Endothelial cell of hepatic sinusoid (primary cell): ENCODE measurements around the gene SLC6A12.

Source experiments
- in situ Hi-C: cut with HindIII; loops from 2 replicates; pipeline ENCODE4 v1.10.0; 2017; ENCODE audit warnings: low sequenced_read_pairs

The SLC6A12 gene

DNA sequence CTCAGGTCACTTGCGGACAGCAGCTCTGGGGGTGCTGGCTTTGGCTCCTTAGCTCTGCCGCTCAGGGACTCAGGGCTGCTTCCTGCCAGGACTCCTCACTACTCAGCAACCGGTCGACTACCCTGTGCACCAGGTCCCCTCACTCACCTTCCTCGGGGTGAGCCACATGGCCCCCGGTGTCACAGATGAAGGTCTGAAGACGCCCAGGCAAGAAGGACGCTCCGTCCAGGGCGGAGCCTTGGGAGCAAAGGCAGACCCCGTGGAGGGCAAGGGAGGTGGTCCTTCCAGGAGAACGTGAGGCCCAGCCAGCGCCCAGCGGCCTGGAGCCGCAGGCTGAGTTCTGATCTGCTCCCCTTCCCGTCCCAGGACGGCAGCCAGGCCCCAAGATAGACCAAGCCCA lies 32.0 kb downstream of the SLC6A12 start:
- in situ Hi-C loops, result no loop called here

DNA sequence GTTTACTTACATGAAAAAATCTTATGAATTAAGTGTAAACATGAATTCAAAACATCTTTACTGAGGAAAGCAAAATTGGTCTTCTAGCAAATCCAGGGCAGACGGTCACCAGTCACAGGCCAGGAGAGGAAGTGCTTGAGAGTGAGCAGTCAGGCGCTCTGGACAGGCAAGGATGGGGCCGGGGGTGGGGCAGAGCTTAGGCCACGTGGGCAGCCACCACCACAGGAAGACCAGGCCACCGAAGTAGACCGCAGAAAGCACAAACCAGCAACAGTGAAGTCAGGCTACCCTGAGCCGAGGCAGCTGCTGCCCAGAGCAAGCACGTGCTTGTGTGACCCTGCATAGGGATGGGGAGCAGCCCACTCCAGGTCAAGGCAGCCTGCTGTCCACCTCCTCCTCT lies 33.5 kb downstream of the SLC6A12 start:
- in situ Hi-C loops, result no loop called here

DNA sequence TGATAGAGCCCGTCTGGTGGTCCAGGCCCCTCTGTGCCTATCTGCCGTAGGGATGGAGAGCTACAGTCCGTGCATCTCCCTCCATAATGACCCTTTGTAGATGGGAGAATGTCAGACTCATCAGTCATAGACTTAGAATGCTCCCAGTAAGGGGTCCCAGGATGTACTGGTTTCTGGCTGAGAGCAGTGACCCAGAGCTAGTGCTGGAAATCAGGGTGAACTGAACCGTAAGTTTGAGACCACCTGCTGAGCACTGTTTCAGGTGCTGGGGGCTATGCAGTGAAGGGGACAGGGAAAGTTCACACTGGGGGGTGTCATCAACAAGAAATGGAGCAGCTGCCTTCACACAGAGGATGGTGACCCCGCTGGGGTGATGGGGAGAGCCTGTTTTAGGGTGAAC lies 34.1 kb downstream of the SLC6A12 start:
- in situ Hi-C loops, result no loop called here

DNA sequence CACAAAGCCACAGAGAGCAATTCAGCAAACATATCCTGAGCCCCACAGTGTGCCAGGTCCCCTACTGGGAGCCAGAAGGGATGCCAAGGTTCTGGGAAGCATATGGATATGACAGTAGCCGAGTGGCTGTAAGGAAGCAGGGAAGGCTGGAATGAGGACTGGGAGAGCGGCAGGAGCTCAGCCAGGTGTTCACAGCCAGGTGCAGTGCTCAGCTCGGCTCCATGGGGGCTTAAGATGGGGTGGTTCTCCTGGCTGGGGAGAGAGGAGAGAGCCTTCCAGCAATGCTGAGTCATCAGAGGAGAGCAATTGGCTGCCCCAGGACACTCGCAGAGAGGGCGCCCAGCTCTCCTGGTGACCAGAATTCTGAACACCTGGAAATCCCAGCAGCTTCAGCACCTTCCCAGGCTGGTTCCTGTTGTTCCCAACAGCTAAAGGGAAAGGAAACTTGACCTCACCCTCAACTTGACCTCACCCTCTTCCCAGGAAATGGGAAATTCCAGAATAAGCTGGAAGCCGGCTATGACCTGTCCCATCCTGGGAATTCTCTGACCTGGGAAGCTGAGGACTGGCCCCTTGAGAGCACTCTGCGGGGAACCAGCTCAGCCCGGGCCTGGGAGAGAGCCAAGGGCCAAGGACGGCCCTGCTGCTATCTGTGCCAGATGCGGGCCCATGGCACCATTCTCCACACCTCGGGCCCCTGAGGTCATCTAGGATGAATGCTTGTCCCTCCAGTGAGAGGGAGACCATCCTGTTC lies 34.6 kb downstream of the SLC6A12 start:
- in situ Hi-C loops, result no loop called here

DNA sequence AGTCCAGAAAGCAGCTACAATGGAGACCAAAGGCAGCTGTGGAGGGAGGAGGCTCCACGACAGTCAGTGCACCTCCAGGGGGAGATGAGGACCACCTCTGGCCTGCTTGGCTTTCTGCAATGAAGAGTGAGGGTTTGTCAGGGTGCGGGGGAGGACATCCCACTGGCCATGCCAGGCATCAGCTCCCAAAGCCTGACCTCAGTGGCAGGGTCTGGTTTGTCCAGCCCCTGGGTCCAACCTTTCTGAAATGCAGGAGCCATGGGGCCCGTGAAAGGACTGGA lies 35.2 kb downstream of the SLC6A12 start:
- in situ Hi-C loops, result no loop called here

DNA sequence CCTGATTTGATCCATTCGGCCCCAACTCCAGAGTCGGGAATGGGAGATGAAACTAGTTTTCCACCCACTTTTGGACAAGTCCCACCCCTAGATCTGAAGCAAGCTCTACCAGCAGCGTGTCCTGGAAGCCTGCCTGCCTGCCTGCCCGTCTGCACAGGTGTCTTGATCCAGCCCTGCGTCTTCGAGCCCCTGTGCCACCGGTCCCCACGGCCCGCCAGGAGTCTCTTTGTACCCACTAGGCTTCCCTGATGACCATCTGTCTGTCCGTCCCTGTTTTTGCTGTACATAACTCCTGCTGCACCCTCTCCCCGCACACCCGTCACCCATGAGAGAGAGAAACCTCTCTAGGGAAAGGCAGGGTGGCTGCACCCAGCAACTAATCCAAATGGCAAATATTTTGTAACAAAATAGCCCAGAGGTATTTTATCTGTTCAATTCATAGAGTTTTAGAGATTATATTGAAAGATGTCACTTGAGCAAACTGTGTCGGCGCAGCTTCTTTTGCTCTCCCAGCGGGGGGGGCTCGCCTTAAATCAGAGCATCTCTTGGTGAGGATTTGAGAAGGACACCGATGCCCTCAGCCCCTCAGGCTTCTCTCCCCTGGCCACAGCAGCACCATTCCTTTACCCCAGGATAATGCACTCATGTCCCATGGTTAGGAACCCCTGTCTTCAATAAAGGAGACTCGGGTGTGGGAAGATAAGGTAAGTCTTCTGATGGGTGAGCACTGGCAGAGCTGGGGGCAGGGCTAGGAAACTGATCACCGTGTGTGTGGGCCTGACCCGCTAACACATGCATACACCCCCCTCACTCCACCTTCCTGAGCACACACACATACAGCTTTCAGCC lies 35.8 kb downstream of the SLC6A12 start:
- in situ Hi-C loops, result no loop called here

DNA sequence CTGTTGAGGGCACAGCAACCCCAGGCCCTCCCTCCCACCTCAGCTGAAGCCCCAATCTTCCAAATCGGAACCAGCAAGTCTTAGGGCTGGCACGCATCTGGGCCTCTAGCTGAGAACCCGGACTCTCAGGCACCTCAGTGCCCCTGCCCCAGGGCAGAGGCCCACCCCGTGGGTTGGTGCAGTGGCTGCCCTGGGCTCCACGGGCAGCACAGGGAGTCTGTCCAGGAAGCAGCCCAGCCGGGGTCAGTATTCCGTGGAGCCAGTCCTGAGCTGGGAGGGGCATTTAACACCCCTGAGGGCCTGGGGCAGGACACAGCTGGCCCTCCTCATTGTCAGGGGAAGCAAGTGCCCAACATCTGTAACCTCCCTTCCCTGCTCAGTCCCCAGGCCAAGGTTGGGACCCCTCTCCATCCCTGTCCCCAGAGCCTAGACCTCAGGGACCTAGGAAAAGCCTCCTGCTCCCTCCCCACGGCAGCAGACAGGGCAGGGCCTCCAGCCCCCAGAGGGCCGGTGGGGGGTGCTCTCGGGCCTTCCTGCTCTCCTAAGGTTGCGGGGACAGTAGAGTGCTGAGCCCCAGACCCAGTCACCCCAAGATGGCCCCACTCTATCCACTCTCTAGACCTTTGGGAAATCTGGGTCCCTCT lies 36.5 kb downstream of the SLC6A12 start:
- in situ Hi-C loops, result no loop called here

DNA sequence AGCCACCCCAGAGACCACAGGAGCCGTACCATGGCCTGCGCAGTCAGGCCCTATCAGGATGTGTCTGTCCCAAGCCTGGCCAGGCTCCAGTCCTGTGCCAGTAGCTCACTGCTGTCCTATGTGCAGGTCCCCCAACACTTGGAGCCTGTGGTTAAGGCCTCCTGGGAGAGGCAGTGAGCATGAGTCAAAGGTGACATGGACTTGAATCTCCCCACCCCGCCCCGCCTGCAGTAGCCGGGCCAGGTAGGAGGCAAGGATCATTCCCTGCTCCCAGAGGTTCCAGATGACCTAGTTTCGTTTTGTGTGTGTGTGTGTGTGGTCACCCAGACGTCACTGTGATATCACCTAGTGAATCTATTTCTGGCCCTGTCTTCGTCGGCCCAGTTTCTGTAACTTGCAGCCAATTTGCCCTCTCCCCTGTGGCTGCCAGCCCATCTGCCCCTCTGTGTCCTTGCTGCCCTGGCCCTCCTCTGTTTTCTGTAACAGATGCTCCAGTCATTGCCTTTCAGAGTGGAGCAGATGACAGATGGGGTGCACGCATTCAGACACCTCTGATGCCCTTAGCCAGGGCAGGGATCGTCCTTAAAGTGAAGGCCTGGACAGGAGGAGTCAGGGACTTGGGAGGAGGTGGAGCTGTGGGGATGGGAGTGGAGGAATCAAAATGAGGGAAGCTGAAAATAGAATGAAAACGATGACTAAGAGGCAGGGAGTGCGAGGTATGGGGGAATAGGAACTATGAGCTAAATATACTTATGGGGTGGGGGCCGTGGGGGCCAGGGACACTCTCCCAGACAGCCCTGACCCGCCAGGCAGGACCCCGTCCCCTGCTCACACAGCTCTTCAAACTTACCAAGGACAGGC lies 37.4 kb downstream of the SLC6A12 start:
- in situ Hi-C loops, result no loop called here

DNA sequence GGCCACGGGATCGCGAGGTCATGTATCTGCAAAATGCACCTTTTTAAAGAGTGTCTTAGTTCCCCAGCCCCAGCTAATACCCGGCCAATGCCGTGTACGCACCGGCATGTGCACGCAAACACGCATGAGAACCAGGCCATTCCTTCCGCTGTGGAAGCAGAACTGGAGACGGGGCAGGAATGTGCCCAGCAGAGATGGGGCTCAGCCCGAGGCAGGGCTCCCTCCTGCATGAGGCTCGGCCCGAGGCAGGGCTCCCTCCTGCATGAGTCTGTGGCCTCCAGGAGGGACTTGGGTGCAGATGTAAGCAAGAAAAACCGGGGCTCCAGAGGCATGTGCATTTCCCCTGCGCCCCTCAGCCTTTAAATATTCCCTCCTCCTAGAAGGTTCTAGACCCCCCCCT lies 38.2 kb downstream of the SLC6A12 start:
- in situ Hi-C loops, result no loop called here

DNA sequence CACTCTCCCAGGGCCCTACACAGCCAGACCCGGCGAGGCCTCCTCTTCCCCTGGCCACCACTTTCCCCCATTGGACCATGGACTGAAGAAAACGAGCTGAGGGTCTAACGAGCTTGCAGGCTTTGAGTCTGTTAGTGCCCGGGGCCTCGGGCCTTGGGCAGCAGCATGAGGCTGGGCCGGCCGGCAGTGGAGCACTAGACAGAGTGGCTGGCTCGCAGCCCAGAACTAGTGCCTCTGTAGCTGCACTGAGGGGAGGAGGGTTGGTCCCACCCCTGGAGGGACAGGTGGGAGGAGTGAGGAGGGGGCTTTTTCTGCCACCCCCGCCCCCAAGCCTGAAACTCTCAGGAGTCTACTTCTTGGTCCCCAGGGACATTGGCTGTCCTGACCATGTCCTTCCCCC lies 38.7 kb downstream of the SLC6A12 start:
- in situ Hi-C loops, result no loop called here

DNA sequence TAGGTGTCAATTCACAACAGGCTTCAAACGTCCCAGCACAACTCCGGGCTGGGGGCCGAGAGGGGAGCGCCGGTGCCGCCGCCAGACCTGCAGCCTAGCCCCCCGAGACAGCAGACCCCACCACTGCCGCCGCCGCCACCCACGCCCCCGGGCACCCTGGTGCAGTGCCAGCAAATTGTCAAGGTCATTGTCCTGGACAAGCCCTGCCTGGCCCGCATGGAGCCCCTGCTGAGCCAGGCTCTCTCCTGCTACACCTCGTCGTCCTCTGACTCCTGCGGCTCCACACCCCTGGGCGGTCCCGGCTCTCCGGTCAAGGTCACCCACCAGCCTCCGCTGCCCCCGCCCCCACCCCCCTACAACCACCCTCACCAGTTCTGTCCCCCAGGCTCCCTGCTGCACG lies 39.4 kb downstream of the SLC6A12 start:
- in situ Hi-C loops, result no loop called here

DNA sequence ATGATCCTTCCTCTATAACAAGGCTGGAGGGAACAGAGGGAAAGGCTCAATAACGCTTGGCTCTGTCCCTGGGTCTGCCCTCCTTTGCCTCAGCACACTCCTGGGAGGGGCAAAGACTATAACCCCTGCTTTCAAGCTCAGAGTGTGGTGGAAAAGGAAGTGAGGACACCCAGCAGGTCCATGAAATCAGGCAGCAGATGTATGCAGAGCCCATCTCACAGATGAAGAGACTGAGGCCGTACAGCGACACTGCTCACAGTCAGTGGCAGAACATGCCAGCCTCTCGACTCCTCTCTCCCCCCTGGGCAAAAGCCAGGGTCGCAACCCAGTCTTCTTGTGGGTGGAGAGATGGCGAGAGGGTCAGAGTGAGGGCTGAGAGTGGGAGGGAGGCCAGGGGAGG lies 39.8 kb downstream of the SLC6A12 start:
- in situ Hi-C loops, result no loop called here

DNA sequence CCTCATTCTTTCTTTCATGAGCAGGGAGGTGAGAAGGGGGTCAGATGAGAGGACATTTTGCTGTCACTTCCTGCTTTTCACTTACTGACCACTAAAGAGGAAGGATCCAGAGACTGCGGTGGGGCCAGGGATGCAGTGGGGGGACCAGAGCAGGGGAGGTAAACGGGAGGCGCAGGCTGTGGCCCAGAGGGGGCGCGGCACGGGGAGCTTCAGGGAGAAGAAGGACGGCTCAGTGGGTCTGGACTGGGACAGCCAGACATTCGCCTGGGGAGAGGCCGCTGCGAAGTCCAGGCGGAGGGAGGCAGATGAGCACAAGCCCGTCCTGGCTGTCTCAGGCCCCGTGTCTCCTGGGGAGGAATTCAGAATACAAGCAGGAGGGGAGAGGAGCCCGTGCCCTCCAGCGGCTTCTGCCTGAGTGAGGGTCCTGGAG lies 41.2 kb downstream of the SLC6A12 start:
- in situ Hi-C loops, result no loop called here

DNA sequence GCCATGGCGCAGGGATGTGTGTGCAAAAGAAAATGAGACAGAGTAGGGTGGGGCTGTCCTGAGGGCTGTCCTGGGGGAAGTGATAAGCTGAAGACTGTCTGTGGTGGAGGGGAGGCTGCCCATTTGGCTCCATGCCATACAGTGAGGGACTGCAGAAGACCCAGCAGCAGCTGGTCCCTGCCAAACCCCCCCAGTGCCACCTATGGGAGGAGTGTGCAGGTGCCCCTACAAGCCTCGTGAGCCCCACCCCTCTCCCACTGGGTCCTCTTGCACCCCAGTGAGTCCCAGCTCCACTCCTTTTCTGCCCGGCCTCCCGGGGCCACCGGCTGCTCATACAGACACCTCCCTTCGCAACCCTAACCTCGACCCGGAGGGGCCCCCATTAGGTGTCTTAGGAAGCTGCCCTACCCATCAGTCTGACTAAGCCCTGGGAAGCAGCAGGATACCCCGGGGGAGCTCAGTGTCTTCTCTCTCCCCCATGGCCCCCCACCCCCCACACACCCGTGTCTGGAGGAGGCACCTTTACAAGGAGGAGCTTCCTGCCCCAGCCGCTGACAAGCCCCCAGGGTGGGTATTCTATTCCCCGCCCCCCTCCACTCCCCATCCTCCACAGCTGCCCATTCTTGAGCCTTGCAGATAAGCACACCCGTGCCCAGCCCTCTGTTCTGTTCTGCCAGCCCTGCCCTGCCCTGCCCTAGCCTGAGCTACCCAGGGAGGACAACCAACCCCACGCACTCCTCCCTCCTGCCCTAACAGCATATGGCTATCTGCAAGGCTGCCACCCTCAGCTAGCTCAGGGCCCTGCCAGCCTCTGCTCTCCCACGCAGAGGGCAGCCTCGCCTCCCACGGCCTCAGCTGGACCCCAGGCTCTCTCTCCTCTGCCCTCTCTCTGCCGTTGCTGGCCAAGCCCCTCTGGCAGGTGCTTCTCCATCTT lies 41.9 kb downstream of the SLC6A12 start:
- in situ Hi-C loops, result no loop called here

DNA sequence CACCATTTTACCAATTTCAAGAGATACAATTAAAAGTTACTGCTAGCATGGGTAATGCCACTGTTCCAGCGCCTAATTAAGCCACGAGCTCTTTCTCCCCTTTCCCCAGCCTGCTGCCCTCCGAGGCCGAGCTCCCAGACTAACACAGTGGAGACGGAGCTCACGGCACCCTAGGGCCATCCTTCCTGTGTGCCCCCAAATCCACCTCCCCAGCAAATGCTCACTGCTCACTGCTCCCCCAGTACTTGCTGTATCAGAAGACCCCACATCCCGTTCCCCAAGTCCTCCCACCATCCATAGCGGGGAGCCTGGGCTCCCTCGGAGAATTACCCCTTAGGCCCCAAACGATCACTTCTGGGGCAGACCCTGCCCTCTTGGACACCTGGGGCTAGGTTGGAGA lies 42.7 kb downstream of the SLC6A12 start:
- in situ Hi-C loops, result no loop called here

DNA sequence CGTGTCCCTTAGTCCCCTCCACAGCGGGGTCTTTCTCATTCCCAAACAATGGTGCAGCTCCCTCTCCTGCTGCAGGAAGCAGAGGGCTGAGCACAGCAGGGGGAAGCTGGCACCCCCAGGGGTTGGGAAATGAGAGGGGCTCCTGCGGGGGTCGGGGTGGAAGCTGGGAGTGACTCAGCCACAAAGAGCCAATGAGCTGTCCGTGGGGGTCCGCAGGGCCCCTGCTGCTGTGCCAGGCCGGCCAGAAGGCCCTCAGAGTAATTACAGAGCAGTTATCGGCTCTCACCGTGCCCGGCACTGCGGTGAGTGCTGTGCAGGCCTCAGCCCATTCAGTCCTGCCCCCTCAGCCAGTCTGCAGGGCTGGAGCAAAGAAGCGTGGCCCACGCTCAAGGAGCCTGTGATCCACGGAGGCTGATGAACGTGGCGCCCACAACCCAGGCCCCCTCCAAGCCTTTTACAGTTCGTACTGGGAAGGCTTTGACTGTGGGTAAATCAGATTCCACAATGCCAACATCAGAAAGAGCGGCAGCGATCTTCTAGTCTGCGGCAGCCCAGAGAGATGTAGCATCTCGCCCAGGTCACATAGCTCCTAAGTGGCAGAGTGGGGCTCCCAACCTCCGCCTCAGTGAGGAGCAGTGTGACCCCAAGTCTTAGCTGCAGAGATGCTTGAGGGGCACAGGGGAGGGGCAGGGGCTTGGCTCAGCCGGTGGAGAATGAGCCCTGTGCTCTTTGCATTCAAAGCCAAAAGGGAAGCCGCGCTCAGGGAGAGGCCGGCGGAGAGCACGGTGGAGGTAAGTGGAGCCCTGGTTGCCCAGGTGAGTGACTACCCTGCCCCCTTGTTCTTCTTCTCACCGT lies 43.4 kb downstream of the SLC6A12 start:
- in situ Hi-C loops, result no loop called here

DNA sequence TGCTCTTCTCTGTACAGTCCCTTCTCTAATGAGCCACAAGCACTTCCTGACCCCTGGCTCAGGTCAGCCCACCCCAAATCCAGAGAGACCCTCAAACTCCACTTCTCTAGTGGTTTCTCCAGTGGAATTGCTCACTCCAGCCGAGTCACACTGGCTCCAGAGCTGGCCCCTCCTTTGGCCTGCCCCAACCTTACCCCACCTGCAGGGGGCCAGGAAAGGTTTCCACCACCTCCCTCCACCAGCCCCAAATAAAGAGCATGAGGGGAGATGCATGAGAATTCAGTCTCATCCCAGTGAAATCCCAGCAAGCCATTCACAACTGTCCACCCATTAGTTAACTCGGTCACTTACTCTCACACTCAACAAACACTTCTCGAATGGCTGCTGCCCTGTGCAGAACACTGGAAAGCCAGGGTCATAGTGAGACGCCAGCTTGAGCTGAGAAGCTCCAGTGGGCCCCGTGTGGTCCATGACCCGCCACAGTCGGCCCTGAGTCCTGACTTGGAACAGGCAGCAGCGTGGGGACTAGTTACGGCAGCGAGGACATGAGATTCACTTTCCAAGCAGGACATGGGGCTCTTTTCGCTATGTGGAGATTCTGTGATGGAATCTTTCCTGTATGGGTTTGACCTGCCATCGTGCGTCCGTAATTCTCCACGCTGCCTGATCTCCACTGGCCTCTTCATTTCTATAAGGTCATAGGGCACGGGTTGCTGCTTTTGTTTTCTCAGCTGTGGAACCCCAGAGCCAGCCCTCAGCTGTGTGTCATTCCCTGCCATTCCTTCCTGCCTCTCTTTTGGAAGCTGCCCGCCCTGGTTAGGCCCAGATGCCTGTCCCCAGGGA lies 44.2 kb downstream of the SLC6A12 start:
- in situ Hi-C loops, result no loop called here
